ENCODE results near the gene ZNF839.

ZNF839 gene

GRCh38 chr14:102389246-102389645, 69.7 kb downstream of the ZNF839 start:
- DNase-seq, result no peak

DNA sequence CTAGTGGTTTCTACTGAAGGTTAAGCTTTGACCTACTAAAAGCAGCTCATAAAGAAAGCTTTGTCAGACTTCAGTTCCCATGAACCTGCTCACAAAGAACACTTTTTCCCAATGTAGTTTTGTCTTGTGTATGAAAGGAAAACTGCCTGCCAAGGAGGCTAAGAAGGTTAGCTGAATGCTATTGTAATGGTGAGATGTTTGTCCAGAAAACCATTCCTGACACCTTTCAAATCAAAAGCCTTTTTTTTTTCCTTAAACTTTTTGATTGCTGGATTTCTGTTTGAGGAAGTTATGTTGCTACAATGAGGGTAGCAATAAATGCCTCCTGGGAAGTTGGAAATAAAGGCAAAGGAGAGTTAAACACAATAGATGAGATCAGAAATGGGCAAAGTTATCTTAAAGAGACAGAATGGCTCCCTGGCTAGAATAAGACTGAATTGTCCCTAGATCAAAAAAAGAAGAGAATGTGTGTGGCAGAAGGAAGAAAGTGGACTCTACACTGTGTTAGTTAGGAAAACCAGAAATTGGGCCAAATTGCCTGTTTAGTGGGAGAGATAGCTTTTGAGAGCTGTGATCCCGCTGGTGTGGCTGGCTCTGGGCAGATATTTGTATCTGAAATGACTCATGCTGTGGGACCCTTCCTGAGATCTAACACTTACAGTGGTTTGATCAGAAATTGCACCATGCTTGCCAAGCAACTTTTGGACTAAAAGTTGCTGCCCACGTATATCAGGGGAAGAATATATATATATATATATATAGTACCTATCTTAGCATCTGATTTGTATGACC, 70.7 kb downstream of the ZNF839 start:
- DNase-seq, result no peak
